RCC 7860 (cell line): ENCODE data around the gene OR6V1.
"Not testable (repeated sequence)": the region's sequence is repeated elsewhere in the genome, so short reads cannot be mapped to it uniquely, and the experiment has no call there.

Source experiments
- DNase-seq: peaks from one replicate; pipeline ENCODE4 v3.0.0-alpha.2; 2015; ENCODE audit warnings: low spot score
- FAIRE-seq: peaks from 2 replicates; lab custom pipeline; 2012; peaks lifted over from hg19 to GRCh38; lab: Jason Lieb, UNC

OR6V1 gene

DNA sequence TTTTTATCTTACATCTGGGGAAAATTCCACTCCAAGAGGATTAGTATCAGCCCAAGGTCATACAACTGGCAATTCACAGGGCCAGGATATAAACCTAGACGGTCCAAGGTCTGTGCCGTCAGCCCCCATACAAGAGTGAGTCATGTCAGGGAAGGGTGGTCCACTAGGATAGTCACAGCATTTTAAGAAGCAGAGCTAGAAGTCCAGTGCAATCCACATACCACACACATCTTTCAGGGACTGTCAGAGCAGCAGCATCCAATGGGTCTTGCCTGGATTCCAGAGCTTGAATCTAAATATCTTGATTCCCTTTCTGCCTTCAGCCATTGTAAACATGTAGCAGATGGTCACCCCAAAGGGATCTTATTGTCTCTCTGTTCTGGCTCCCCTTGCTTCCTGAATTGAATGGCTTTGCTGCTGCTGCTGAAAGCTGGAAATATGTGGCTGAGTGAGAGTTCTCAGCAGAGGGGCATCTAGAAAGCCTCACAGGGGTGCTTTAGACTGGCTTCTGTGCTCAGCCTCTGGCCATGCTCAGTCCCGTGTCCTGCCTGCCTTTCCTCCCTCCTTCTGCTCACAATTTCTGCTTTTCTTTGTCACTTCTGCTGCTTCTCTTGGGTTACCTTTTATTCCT lies 9.9 kb upstream of the OR6V1 start:
- FAIRE-seq: no peak
- DNase-seq: no peak

DNA sequence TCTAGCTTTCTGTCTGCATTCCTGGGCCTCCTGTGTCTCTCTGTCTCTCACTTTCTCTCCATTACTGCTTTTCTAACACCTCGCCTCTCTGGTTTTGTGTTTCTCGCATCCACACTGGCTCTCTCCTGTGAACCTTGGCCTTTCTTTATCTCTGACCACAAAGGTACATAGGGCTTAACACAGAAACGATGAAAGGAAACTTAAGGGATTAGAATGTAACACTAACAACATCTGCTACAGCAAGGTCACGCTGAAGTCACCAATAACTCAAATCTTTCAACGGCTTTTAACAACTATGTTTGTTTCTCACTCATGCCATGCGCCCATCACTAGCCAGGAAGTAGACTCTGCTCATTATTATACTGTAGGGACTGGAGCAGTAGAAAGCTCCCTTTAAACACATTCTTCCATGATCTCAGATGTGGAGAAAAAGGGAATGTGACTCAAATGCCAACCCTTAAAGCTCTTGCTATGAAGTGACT lies 9.3 kb upstream of the OR6V1 start:
- DNase-seq (no peak), FAIRE-seq (no peak)

DNA sequence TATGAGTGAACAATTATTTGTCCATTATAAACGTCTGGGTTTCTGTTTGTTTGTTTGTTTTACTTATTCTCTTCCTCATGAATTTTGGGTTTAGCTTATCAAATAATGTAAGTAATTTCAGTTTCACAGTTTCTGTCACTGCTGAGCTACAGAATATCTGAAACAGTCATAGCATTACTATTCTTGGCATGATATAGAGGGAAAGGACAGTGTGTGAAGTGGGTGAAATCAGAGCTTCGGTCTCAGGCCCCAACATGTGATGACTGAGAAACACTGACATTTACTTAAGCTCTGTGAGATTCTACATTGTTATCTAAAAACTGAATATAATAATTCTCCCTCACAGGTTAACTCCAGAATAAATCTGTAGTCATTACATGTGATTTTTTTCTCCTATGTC lies 8.8 kb upstream of the OR6V1 start:
- FAIRE-seq (no peak), DNase-seq (no peak)

DNA sequence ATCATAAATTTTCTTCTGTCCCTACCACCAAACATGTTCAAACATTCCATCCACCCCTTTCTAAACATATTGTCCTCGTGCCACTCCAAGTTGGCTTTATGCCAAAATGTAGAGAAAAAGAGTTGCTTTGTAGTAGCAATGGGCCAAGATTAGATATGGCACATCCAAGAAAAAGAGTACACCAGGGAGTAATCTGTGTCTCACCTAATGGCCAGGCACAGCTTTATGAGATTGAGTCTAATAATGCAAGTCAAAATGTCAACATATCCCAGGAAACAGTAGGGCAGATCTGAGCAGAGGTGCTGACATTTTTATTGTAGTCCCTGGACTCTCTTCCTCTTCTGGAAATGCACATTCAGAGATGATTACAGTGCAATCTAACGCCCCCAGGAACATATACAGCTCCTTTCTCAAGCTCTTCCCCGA lies 5.7 kb upstream of the OR6V1 start:
- FAIRE-seq: no peak
- no peak for DNase-seq

DNA sequence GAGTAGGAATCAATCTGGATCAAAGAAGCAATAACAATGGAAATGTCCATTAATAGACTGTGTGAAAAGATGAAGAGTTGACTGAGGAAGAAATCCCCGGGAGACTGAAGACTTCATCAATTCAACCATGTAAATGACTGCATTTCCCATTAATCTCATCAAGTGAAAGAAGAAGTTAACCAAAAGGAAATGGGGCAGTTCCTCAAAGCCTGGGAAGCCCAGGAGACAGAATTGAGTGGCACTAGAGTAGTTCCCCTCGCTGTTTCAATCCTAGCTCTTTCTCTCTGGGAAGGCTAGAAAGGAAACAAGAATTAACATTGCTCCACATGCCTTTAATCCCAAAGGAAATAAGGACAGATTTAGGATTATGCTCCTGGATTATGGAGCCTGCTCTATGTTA lies 4.8 kb upstream of the OR6V1 start:
- FAIRE-seq (no peak), DNase-seq (no peak)

DNA sequence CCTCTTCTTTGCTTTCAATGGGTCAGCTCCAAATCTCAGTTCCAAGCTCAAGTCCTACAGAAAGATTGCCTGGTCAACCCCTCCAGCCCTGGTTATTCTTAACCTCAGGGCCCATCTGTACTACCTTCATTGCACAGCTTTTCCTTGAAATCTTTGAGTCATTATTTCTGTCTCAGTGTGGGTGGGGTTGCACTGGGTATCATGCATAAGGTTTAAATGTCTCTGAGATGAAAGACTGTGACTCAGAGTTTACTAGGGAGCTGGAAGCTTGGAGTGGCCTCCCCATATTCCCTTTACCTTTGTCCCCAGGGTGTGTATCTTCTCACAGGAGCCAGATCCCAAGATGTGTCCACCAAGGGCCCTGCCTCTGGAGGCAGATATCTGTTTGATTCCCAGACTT lies 3.3 kb upstream of the OR6V1 start:
- FAIRE-seq (no peak), DNase-seq (no peak)

DNA sequence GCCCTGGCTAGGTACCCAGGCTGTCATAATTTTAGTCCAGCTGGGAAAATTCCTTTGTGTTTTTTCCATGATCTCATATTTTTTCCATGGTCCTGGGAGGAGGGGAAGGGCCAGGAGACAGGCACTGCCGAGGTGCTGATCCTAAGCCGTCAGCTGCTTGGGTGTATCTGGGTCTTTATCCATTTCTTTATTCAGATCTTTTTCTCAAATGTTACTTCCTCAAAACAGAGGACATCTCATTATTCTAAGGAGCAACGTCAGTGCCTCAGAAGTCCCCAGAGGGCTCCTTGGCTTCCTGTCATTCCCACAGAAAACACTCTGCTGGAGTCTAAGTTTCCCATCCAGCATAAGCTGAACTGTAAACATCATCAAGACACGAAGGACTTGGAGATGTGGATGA lies 2.8 kb upstream of the OR6V1 start:
- DNase-seq (no peak), FAIRE-seq (no peak)

DNA sequence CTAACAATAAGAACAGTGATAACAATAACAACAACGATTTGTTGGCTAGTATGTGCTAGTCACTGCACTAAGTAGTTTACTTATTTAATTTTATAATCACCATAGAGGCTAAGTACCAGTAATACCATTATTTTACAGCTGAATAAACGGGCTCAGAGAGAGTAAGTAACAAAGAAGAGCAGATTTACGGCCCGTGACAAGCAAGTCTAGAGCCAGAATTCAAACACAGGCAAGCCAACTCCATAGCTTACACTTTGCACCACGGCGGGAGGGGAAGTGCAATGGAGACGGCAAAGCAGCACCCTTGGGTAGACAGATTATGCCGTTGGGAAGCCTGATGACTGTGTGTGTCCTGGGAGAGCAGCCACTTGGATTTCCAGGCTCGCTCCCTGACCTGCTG lies 1.2 kb upstream of the OR6V1 start:
- DNase-seq (no peak), FAIRE-seq (no peak)

DNA sequence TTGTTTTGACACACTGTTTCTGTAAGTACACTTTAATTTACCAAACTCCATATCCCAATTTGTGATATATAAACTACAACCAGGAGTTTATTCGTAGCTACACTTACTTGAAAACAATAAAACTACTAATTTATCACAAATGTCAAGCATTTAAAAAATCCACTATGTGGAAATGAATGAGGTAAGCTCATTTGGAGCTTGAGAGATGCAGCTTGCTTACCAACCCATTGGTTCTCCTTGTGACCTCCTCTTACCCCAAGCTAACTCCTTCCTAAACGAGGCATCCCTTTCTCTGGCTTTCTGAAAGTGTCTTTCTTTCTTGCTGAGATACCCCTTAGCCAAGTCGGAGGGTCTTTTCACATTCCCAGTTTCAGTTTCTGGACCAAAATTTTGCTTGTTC lies 2.5 kb downstream of the OR6V1 start:
- FAIRE-seq: no peak
- no peak for DNase-seq

DNA sequence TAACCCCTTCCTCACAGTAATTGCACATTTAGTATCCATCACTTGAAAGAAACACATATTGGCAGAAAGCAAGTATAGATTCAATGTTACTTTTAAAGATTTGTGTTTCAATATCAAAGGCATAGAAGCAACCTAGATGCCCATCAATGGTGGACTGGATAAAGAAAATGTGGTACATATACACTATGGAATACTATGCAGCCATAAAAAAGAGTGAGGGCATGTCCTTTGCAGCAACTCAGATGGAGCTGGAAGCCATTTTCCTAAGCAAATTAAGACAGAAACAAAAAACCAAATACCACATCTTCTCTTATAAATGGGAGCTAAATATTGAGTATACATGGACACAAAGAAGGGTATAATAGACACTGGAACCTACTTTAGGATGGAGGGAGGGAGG lies 3.6 kb downstream of the OR6V1 start:
- DNase-seq (no peak), FAIRE-seq (no peak)

DNA sequence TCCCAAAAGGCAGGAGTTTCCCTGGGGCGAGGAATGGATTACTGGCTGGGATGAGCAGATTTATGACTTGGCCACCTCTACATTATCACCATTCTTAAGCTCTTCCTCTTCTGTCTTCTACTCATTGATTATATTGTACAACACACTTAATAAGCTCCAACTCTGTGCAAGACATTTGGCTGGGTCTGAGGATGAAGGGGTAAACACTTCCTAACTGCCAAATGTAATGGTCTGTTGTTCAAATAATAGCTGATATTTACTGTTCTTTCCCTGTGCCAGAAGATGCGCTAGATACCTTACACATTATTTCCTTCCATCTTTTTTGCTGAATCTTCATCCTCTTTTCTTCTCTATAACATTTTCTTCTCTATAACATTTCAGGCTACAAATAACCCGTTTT lies 11.6 kb downstream of the OR6V1 start:
- DNase-seq (no peak), FAIRE-seq (no peak)

DNA sequence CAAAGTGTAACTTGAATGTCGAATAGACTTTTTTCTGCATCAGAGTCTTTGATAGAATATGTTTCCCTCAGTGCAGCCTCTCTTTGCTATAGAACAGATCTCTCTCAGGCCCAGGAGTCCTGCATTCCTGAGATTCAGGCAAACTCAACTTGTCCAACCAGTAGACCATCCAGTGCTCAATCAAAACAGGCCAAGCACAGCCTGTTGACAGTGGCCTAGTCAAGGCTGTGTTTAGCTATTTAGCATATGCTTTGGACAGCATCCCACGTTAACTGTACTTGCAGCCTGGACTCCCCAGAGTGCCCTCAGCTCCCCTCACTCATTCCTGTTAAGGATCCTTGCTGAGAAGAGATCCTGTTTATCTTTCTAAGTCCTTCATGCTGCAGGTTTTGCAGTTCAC lies 16.3 kb downstream of the OR6V1 start:
- FAIRE-seq (no peak), DNase-seq (no peak)

DNA sequence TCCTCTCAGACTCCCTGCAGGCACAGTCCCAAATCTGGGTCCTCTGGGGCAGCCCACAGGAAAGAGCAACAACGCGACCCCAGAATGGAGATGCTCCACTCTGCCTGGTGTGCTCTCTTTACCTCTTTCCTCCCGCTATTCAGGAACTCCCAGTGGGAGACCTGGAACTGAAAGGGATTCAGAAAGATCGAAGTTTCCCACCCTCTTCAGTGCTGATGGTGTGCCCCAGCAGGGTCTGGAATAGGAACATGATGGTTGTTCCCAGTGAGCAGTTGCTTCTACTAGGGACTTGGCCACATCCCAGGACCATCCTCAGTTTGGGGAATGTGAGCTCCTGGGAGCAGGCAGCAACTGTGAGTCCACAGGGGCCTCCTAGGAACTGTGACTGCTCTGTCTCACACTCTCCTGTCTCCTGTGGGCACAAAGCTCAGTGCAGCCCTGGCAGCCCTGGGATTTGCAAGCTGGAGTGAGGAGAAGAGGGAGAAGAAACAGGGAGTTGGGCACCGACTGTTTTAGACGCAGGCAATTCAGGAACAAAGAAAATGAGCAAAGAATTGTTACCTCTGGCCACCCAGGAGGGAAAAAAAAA lies 17.9 kb downstream of the OR6V1 start:
- no peak for DNase-seq
- FAIRE-seq: no peak

DNA sequence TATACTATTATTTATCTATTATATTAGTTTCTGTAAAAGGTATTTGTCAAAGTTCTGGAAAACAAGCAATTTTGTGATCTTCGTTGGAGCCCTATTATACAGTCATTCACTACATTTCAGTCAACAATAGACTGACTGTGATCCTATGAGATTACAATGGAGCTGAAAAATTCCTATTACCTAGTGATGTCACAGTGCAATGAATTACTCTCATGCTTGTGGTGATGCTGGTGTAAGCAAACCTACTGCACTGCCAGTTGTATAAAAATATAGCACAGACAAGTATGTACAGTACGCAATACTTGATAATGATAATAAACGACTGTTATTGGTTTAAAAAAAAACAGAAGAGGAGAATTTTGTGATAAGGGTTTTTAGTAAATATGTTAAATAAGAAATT lies 21.4 kb downstream of the OR6V1 start:
- DNase-seq (no peak), FAIRE-seq (no peak)

DNA sequence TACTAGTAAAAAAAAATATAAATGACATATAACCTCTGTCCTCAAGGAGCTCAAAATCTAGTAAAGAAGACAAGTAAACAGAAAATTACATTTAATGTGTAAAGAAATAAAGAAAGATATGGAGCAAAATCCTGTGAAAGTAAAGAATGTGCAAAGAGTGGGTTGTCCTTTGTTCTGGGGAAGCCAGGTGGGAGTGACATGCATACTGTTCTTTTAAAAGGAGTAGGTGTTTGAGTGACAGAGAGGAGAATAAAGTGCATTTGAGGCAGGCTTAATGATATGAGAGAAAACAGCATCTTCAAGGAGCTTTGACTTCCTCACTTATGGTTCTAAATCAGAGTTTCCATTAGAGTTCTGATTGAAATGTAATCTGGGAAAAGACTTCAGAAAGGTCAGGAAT lies 22.0 kb downstream of the OR6V1 start:
- DNase-seq: no peak
- FAIRE-seq: no peak

DNA sequence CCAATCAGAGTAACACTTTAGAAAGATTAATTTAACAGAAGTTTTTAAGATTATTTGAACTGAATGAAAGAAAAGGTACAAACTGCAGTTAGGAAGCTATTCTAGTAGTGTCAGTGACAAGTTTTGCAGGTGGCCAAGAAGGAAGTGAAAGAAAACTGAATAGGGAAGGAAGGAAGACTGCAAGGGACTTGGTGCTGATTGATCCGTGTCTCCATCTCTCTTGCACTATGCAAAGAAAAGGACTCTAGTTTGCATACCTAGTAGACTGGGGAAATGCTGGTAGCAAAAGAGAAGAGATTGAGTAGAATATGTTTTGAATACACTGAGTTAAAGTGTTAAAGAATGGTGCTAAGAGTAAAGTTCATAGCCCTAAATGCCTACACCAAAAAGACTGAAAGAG lies 33.0 kb downstream of the OR6V1 start:
- FAIRE-seq: no peak
- no peak for DNase-seq

DNA sequence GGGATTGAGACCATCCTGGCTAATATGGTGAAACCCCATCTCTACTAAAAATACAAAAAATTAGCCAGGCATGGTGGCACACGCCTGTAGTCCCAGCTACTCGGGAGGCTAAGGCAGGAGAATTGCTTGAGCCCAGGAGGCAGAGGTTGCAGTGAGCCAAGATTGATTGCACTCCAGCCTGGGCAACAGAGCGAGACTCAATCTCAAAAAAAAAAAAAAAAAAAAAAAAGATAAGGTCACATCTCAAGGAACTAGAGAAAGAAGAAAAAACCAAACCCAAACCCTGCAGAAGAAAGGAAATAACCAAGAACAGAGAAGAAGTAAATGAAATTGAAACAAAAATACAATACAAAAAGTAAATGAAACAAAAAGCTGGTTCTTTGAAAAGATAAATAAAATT lies 33.5 kb downstream of the OR6V1 start:
- DNase-seq, FAIRE-seq: not testable (repeated sequence)

DNA sequence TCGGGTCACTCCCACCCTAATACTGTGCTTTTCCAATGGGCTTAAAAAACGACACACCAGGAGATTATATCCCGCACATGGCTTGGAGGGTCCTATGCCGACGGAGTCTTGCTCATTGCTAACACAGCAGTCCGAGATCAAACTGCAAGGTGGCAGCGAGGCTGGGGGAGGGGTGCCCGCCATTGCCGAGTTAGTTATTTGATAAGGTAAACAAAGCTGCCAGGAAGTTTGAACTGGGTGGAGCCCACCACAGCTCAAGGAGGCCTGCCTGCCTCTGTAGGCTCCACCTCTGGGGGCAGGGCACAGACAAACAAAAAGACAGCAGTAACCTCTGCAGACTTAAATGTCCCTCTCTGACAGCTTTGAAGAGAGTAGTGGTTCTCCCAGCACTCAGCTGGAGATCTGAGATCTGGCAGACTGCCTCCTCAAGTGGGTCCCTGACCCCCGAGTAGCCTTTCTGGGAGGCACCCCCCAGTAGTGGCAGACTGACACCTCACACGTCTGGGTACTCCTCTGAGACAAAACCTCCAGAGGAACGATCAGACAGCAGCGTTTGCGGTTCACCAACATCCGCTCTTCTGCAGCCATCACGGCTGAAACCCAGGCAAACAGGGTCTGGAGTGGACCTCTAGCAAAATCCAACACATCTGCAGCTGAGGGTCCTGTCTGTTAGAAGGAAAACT lies 36.5 kb downstream of the OR6V1 start:
- FAIRE-seq, DNase-seq: not testable (repeated sequence)

DNA sequence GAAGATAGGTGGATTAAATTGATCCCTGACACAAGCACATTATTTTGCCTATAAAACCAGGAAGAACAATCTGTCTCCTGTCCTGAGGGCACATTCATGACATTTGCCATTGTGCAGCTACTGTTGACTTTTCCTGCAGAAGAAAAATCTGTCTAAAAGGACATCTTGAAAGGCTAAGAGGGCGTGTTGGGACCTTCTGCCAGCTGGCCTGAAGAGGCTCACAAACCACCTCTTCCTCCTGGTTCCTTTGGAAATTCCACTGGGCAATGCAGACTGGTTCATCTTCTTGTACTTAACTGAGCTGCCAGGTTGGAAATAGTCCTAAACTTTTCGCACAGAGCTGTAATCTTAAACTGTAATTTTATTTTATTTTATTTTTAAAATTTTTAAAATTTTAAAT lies 44.0 kb downstream of the OR6V1 start:
- no peak for FAIRE-seq
- DNase-seq: no peak

DNA sequence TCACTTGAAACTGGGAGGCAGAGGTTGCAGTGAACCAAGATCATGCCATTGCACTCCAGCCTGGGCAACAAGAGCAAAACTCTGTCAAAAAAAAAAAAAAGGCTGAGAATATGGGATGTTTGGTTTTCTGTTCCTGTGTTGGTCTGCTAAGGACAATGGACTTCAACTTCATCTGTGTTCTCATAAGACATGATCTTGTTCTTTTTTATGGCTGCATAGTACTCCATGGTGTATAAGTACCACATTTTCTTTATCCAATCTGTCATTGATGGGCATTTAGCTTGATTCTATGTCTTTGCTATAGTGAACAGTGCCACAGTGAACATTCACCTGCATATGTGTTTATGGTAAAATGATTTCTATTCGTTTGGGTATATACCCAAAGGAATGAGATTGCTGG lies 47.4 kb downstream of the OR6V1 start:
- not testable (repeated sequence) for FAIRE-seq, DNase-seq
